Calu3 (cell line): ENCODE results near the gene HK1. TPM values are rescaled to one million over a fixed set of nuclear protein-coding genes. Genes with fewer than 3 reads are reported as not detected.

Source experiments
- BruUV-seq: library from RNA; stranded (reverse); fragments of 400-500 nt; replicated peaks from 2 replicates; lab custom pipeline; 2021; lab: Mats Ljungman, UMichigan
- CTCF ChIA-PET: fragments of 300-600 bp; sonication (Branson Sonifier 250); formaldehyde crosslinking; loops from one replicate; lab custom pipeline; 2022; ENCODE audit warnings: antibody characterized with exemption; lab: Charles Lee
- DNase-seq: peaks from one replicate; pipeline ENCODE4 v3.0.0; 2022
- H3K27ac Mint-ChIP-seq: one replicate; pipeline ENCODE4 v1.8.0; 2022; ENCODE audit warnings: mixed read lengths; ENCODE audit not compliant: unreplicated experiment
- H3K27me3 Mint-ChIP-seq: one replicate; pipeline ENCODE4 v1.8.0; 2022; ENCODE audit warnings: mixed read lengths; ENCODE audit not compliant: unreplicated experiment
- H3K36me3 Mint-ChIP-seq: one replicate; pipeline ENCODE4 v1.8.0; 2022; ENCODE audit warnings: mild to moderate bottlenecking, moderate library complexity, mixed read lengths; ENCODE audit not compliant: insufficient read depth, unreplicated experiment
- H3K4me1 Mint-ChIP-seq: one replicate; pipeline ENCODE4 v1.8.0; 2022; ENCODE audit warnings: mild to moderate bottlenecking, low read depth, mixed read lengths; ENCODE audit not compliant: unreplicated experiment
- H3K4me3 Mint-ChIP-seq: one replicate; pipeline ENCODE4 v1.8.0; 2022; ENCODE audit warnings: mild to moderate bottlenecking, low read depth, moderate library complexity, mixed read lengths; ENCODE audit not compliant: unreplicated experiment
- H3K9me3 Mint-ChIP-seq: one replicate; pipeline ENCODE4 v1.8.0; 2022; ENCODE audit warnings: low read depth, mixed read lengths; ENCODE audit not compliant: unreplicated experiment
- intact Hi-C: fragments of 100-400 bp; cut with micrococcal nuclease; formaldehyde crosslinking; loops from one replicate; pipeline ENCODE4 v1.10.0; 2022; ENCODE audit not compliant: unreplicated experiment
- total RNA-seq: library from RNA; stranded (reverse); gene quantifications from 2 replicates; pipeline ENCODE4 v1.2.3, GENCODE V29; 2022
- TF ChIP-seq, protein P1 (sequence below): fragments of 200-600 bp; IDR thresholded peaks from one replicate; pipeline ENCODE4 v1.8.0; 2022; ENCODE audit warnings: antibody characterized with exemption; ENCODE audit not compliant: unreplicated experiment

Gene HK1
- total RNA-seq, 1 experiment from 2014 or later: 58.8 TPM

DNA sequence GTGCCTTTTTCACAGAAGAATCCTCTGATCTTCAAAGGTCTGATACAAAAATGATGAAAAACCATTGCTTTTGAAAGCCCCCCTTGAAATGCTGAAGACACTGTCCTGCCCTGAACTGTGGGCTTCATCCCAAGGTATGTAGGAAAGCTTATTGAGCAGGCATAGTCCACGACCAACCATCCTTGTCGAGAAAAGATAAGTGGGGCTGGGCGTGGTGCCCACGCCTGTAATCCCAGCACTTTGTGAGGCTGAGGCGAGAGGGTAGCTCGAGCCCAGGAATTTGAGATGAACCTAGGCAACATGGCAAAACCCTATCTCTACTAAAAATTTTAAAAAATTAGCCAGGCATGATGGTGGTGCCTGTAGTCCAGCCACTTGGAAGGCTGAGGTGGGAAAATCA lies 112.9 kb downstream of the HK1 start:
- CTCF ChIA-PET: interaction anchor here (0.6 to 2.0 kb wide), 4 partner anchors 33 to 206 kb away, joined by 3 to 8 read pairs (median 6); no protein-coding TSS in a partner anchor
- intact Hi-C loops: loop anchor here (10.0 kb wide), 1 partner anchor 126 kb away; no protein-coding TSS in a partner anchor
- Mint-ChIP-seq H3K4me3 (no peak overlapping the region), H3K4me1 (peaks cover 16% of the 10 kb centered on the region), H3K9me3 (no peaks in the 10 kb centered on the region), H3K36me3 (peaks cover 31% of the 10 kb centered on the region), H3K27me3 (no peaks in the 10 kb centered on the region), H3K27ac (no peak overlapping the region)
- TF ChIP-seq, protein P1, sequence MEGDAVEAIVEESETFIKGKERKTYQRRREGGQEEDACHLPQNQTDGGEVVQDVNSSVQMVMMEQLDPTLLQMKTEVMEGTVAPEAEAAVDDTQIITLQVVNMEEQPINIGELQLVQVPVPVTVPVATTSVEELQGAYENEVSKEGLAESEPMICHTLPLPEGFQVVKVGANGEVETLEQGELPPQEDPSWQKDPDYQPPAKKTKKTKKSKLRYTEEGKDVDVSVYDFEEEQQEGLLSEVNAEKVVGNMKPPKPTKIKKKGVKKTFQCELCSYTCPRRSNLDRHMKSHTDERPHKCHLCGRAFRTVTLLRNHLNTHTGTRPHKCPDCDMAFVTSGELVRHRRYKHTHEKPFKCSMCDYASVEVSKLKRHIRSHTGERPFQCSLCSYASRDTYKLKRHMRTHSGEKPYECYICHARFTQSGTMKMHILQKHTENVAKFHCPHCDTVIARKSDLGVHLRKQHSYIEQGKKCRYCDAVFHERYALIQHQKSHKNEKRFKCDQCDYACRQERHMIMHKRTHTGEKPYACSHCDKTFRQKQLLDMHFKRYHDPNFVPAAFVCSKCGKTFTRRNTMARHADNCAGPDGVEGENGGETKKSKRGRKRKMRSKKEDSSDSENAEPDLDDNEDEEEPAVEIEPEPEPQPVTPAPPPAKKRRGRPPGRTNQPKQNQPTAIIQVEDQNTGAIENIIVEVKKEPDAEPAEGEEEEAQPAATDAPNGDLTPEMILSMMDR: no peak
- DNase-seq: no peak
- BruUV-seq: no TSS peak

DNA sequence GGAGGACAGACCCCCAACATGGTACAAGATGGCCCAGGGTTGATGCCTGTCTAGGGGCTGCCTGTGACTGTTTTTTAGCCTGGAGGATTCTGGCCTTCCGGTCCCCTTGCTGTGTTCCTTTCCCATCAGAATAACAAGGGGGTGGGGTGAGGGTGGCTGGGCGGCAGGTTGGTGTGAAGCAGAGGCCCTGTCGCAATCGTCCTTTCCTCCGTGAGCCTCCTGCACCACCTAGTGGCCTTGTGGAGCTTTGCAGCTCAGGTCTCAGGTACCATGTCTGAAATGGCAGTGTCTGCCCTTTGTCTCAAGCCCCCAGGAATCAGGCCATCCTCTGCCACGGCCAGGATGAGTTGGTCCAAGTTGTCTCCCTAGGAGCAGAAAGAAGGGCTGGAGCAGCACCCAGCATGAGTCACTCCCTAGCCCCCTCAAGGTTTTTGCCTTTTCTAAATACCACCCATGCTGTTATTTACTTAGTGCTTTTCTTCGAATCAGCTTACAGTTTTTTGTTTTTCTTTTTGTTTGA lies 114.2 kb downstream of the HK1 start:
- H3K27me3 Mint-ChIP-seq: no peaks in the 10 kb centered on the region
- peak; percentile 90 for DNase-seq
- peaks cover 16% of the 10 kb centered on the region for H3K4me1 Mint-ChIP-seq
- H3K27ac Mint-ChIP-seq: no peak overlapping the region
- intact Hi-C loops: loop anchor here (1.0 to 10.0 kb wide), 3 partner anchors 59 to 155 kb away; no protein-coding TSS in a partner anchor
- CTCF ChIA-PET: interaction anchor here (0.5 to 1.9 kb wide), 13 partner anchors 15 to 194 kb away, joined by 3 to 10 read pairs (median 4); no protein-coding TSS in a partner anchor
- no TSS peak for BruUV-seq
- H3K9me3 Mint-ChIP-seq: no peaks in the 10 kb centered on the region
- H3K4me3 Mint-ChIP-seq: no peak overlapping the region
- peaks cover 28% of the 10 kb centered on the region for H3K36me3 Mint-ChIP-seq
- TF ChIP-seq, protein P1: peak; percentile 97

DNA sequence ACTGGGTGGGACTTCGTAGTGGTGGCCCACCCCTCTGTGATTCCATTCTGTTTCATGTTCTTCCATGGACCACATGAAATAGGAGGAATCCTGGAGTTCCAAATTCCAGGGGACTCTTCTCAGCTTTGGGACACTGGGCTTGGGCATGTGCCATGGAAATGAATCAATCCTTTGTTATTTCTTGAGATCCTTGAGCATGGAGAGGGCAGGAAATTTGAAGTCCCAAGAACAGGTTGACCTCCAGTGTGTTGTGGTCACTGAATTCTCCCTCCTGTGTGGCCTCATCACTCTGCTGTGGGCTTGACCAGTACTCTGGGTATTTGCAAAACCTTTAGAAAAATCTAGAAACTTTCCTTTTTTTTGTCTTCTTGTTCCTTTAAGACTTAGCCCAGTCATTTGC lies 115.7 kb downstream of the HK1 start:
- no peak for DNase-seq
- TF ChIP-seq, protein P1: no peak
- no peak overlapping the region for H3K4me3 Mint-ChIP-seq
- intact Hi-C loops: loop anchor here (10.0 kb wide), 1 partner anchor 129 kb away; no protein-coding TSS in a partner anchor
- H3K27me3 Mint-ChIP-seq: no peaks in the 10 kb centered on the region
- peaks cover 23% of the 10 kb centered on the region for H3K36me3 Mint-ChIP-seq
- no peak overlapping the region for H3K27ac Mint-ChIP-seq
- no peaks in the 10 kb centered on the region for H3K9me3 Mint-ChIP-seq
- CTCF ChIA-PET: no interaction called here
- peaks cover 16% of the 10 kb centered on the region for H3K4me1 Mint-ChIP-seq
- BruUV-seq: no TSS peak

DNA sequence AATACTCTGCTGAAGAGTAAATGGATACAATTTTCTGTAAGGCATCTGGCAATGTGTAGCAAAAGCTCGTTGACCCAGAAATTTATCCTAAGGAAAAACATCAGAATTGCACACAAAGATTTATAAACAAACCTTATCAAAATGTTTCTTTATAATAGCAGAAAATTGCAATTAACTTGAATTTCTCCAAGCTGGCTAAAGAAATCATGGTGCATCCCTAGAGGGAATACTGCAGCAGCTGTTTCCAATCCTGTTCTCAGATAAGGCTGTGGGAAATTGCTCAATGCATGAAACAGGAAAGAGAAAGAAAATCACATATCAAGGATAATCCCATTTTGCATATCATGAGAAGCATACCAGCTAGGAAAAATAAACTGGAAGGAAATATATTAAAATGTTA lies 119.7 kb downstream of the HK1 start:
- intact Hi-C loops: loop anchor here (10.0 kb wide), 1 partner anchor 133 kb away; no protein-coding TSS in a partner anchor
- DNase-seq: no peak
- H3K27ac Mint-ChIP-seq: no peak overlapping the region
- H3K36me3 Mint-ChIP-seq: peaks cover 42% of the 10 kb centered on the region
- BruUV-seq: no TSS peak
- H3K27me3 Mint-ChIP-seq: no peaks in the 10 kb centered on the region
- H3K9me3 Mint-ChIP-seq: no peaks in the 10 kb centered on the region
- no peak overlapping the region for H3K4me3 Mint-ChIP-seq
- no peaks in the 10 kb centered on the region for H3K4me1 Mint-ChIP-seq
- CTCF ChIA-PET: no interaction called here
- TF ChIP-seq, protein P1: no peak
